HepG2 (cell line): Measurements from ENCODE around the gene SLC38A3. TPM values are rescaled to one million over a fixed set of nuclear protein-coding genes. Genes with fewer than 3 reads are reported as not detected.

Experiments
- ATAC-seq: fragments of 200-7000 bp; cut with Tn5 transposase; 3 replicates; pipeline ENCODE4 v1.9.1; 2020; ENCODE audit warnings: mild to moderate bottlenecking, moderate library complexity
- BruUV-seq: library from RNA; stranded (reverse); fragments of 400-500 nt; replicated peaks from 2 replicates; lab custom pipeline; 2021; lab: Mats Ljungman, UMichigan
- CTCF ChIA-PET: fragments of 300-600 bp; formaldehyde crosslinking; extraction: SDS; loops from one replicate; lab custom pipeline; 2021; ENCODE audit warnings: low total read pairs, inconsistent platforms, low intra/inter-chr PET ratio; lab: Yijun Ruan, JAX
- POLR2A ChIA-PET: fragments of 350-600 bp; sonication (Branson Sonifier 250); formaldehyde crosslinking; loops from one replicate; lab custom pipeline; 2020; ENCODE audit warnings: antibody characterized with exemption, inconsistent platforms; lab: Yijun Ruan, JAX
- DNase-seq: peaks from one replicate; pipeline ENCODE4 v3.0.0-alpha.2; 2015; ENCODE audit warnings: low spot score
- FAIRE-seq: peaks from 3 replicates; lab custom pipeline; 2011; peaks lifted over from hg19 to GRCh38; lab: Jason Lieb, UNC
- H2AFZ ChIP-seq: one replicate; pipeline ENCODE4 v1.6.1; 2011; ENCODE audit warnings: low read length, inconsistent platforms
- H3K27ac ChIP-seq: fragments of 300-600 bp; 3 replicates; pipeline ENCODE4 v1.8.0; 2011; ENCODE audit warnings: mixed run types, mild to moderate bottlenecking, mixed read lengths, low read length, inconsistent platforms; ENCODE audit not compliant: insufficient read depth; ENCODE audit errors: extremely low read length
- H3K27me3 ChIP-seq, 2 experiments: fragments of 200-600 bp in 1 of 2; 2 replicates in 1 of 2; 3 replicates in 1 of 2; pipeline versions ENCODE4 v1.6.0 to v1.8.0; 2011; ENCODE audit warnings: low read length in 2 of 2, mild to moderate bottlenecking in 2 of 2, moderate library complexity in 2 of 2, inconsistent platforms in 1 of 2; ENCODE audit not compliant: insufficient read depth in 2 of 2, control insufficient read depth in 1 of 2
- H3K36me3 ChIP-seq, 2 experiments: fragments of 200-600 bp in 1 of 2; replicated peaks in 1 of 2; 2 replicates in 1 of 2; 3 replicates in 1 of 2; pipeline versions ENCODE4 v1.5.1 to v1.8.0; 2011; ENCODE audit warnings: low read length in 2 of 2, inconsistent platforms in 1 of 2; ENCODE audit not compliant: insufficient read depth in 2 of 2, control insufficient read depth in 1 of 2
- H3K4me1 ChIP-seq: 2 replicates; pipeline ENCODE4 v1.5.1; 2012; ENCODE audit warnings: low read length, inconsistent platforms; ENCODE audit not compliant: insufficient read depth
- H3K4me2 ChIP-seq: 2 replicates; pipeline ENCODE4 v1.6.0; 2011; ENCODE audit warnings: low read depth, low read length, inconsistent platforms
- H3K4me3 ChIP-seq, 3 experiments: fragments of 200-600 bp in 1 of 3; sonication (generic), shearing (Covaris generic) in 1 of 3; replicated peaks in 1 of 3; 2 replicates each; pipeline ENCODE4 v1.5.1; 2011 to 2016; ENCODE audit warnings: low read length in 3 of 3, inconsistent platforms in 2 of 3, low read depth in 2 of 3, mild to moderate bottlenecking in 2 of 3, control low read depth in 1 of 3, mixed read lengths in 1 of 3; ENCODE audit not compliant: insufficient read depth in 1 of 3
- H3K79me2 ChIP-seq: one replicate; pipeline ENCODE4 v1.6.1; 2011; ENCODE audit warnings: low read length, inconsistent platforms; ENCODE audit not compliant: insufficient read depth
- H3K9ac ChIP-seq: 2 replicates; pipeline ENCODE4 v1.6.0; 2011; ENCODE audit warnings: mild to moderate bottlenecking, low read depth, low read length, inconsistent platforms; ENCODE audit not compliant: insufficient read depth
- H3K9me3 ChIP-seq: 2 replicates; pipeline ENCODE4 v1.5.1; 2012; ENCODE audit warnings: mild to moderate bottlenecking, low read length
- H4K20me1 ChIP-seq: 2 replicates; pipeline ENCODE4 v1.6.0; 2011; ENCODE audit warnings: inconsistent platforms, mild to moderate bottlenecking, low read length, moderate library complexity; ENCODE audit not compliant: insufficient read depth
- FOSL2 ChIP-seq: sonication (generic); formaldehyde crosslinking; IDR thresholded peaks from 2 replicates; pipeline ENCODE4 v1.4.0; 2020; ENCODE audit warnings: missing genetic modification reagents
- HNF4G ChIP-seq, 2 experiments: sonication (generic) in 1 of 2; formaldehyde crosslinking in 1 of 2; IDR thresholded peaks; 2 replicates each; pipeline versions ENCODE4 v1.4.0 to v1.6.1; 2011 to 2020; ENCODE audit warnings: borderline replicate concordance in 2 of 2, low read depth in 2 of 2, mild to moderate bottlenecking in 2 of 2, low read length in 1 of 2, missing genetic modification reagents in 1 of 2, moderate library complexity in 1 of 2
- HOXA9 ChIP-seq: sonication (generic); formaldehyde crosslinking; IDR thresholded peaks from 2 replicates; pipeline ENCODE4 v1.8.1; 2022; ENCODE audit warnings: missing genetic modification reagents, mild to moderate bottlenecking, moderate library complexity, borderline replicate concordance
- KDM1A ChIP-seq: IDR thresholded peaks from 2 replicates; pipeline ENCODE4 v1.6.1; 2016; ENCODE audit warnings: missing compliant biosample characterization
- MTA1 ChIP-seq: sonication (generic); formaldehyde crosslinking; IDR thresholded peaks from 2 replicates; pipeline ENCODE4 v1.4.0; 2020; ENCODE audit warnings: missing genetic modification reagents, mild to moderate bottlenecking, borderline replicate concordance
- SIN3B ChIP-seq: fragments of 150-350 bp; IDR thresholded peaks from 2 replicates; pipeline ENCODE4 v1.6.1; 2014; ENCODE audit warnings: low read length
- SMARCE1 ChIP-seq: fragments of 450-650 bp; IDR thresholded peaks from 2 replicates; pipeline ENCODE4 v1.6.1; 2017; ENCODE audit warnings: borderline replicate concordance
- YEATS2 ChIP-seq: sonication (generic); formaldehyde crosslinking; IDR thresholded peaks from 2 replicates; pipeline ENCODE4 v1.4.0; 2020; ENCODE audit warnings: missing genetic modification reagents, borderline replicate concordance
- ZNF232 ChIP-seq: sonication (generic); formaldehyde crosslinking; IDR thresholded peaks from 2 replicates; pipeline ENCODE4 v1.4.0; 2020; ENCODE audit warnings: missing genetic modification reagents, borderline replicate concordance
- ZNF567 ChIP-seq: sonication (generic); formaldehyde crosslinking; IDR thresholded peaks from 2 replicates; pipeline ENCODE4 v1.8.1; 2023; ENCODE audit warnings: mild to moderate bottlenecking, missing genetic modification reagents, borderline replicate concordance
- ZNF687 ChIP-seq: sonication (generic); formaldehyde crosslinking; IDR thresholded peaks from 2 replicates; pipeline ENCODE4 v1.5.1; 2020; ENCODE audit warnings: mild to moderate bottlenecking, missing genetic modification reagents, moderate library complexity
- ZNF761 ChIP-seq: sonication (generic); formaldehyde crosslinking; conservative IDR thresholded peaks from 2 replicates; pipeline ENCODE4 v1.4.0; 2020; ENCODE audit warnings: mild to moderate bottlenecking, missing genetic modification reagents
- ZNF772 ChIP-seq: sonication (generic); formaldehyde crosslinking; IDR thresholded peaks from 2 replicates; pipeline ENCODE4 v1.5.0; 2020; ENCODE audit warnings: mild to moderate bottlenecking, missing genetic modification reagents
- ZNF788 ChIP-seq: sonication (generic); formaldehyde crosslinking; IDR thresholded peaks from 2 replicates; pipeline ENCODE4 v1.5.0; 2020; ENCODE audit warnings: mild to moderate bottlenecking, missing genetic modification reagents, borderline replicate concordance
- ZNF83 ChIP-seq: sonication (generic); formaldehyde crosslinking; IDR thresholded peaks from 2 replicates; pipeline ENCODE4 v1.4.0; 2020; ENCODE audit warnings: missing genetic modification reagents, mild to moderate bottlenecking, borderline replicate concordance
- WGBS: methylation state at CpG from one replicate; pipeline ENCODE4 v1.1.6; 2017; ENCODE audit warnings: low lambda C conversion rate; 5-methylcytosine and 5-hydroxymethylcytosine counted together
- in situ Hi-C: cut with HindIII; loops from 2 replicates; pipeline ENCODE4 v1.10.0; 2017; ENCODE audit warnings: low pct_unique_long_range_greater_than_20kb; ENCODE audit not compliant: extremely low pct_ligation_motif_present
- intact Hi-C: fragments of 100-400 bp; cut with micrococcal nuclease; formaldehyde crosslinking; loops from one replicate; pipeline ENCODE4 v1.10.0; 2022; ENCODE audit not compliant: unreplicated experiment
- polyA plus RNA-seq, 8 experiments: library from polyadenylated mRNA; depleted of rRNA in 3 of 8; stranded (reverse) in 7 of 8; unstranded in 1 of 8; fragments of >200 nt; fragmentation: Illumina TruSeq in 4 of 8; extraction: Trizol in 4 of 8; gene quantifications; 2 replicates each; pipeline versions ENCODE4 v1.2.1 to v1.2.3, GENCODE V29; 2011 to 2016; ENCODE audit warnings: low read depth in 4 of 8, missing spikeins in 1 of 8, mixed read lengths in 1 of 8; ENCODE audit not compliant: insufficient read depth in 1 of 8
- total RNA-seq, 5 experiments: library from RNA; depleted of rRNA; stranded (reverse); fragments of >200 nt; fragmentation: Illumina TruSeq; extraction: Trizol; gene quantifications; 2 replicates each; pipeline ENCODE4 v1.2.3, GENCODE V29; 2016; ENCODE audit warnings: low read depth in 1 of 5
- TF ChIP-seq, protein P1 (sequence below), 2 experiments: sonication (generic) in 1 of 2; formaldehyde crosslinking in 1 of 2; IDR thresholded peaks; 2 replicates each; pipeline versions ENCODE4 v1.5.1 to v1.6.1; 2011 to 2020; ENCODE audit warnings: borderline replicate concordance in 1 of 2, low read depth in 1 of 2, low read length in 1 of 2, mild to moderate bottlenecking in 1 of 2, missing genetic modification reagents in 1 of 2, moderate library complexity in 1 of 2
- TF ChIP-seq, protein P2 (sequence below): sonication (generic); formaldehyde crosslinking; IDR thresholded peaks from 2 replicates; pipeline ENCODE4 v1.5.0; 2020; ENCODE audit warnings: missing genetic modification reagents

The SLC38A3 gene
- total and polyA plus RNA-seq, 2 of the 13 experiments (the other 11 are each of a cell fraction or from before 2014, with no cell fraction given), result 29.8 to 164 TPM

- Histone ChIP-seq H3K27me3 (no peaks in the 10 kb centered on the region), H3K9me3 (no peaks in the 10 kb centered on the region), H3K9ac (no peak overlapping the region), H3K4me1 (peaks cover 99% of the 10 kb centered on the region), H3K4me3 (no peak overlapping the region), H4K20me1 (no peaks in the 10 kb centered on the region), H3K36me3 (no peaks in the 10 kb centered on the region), H3K79me2 (peaks cover 2% of the 10 kb centered on the region), H3K27ac (peak overlapping the region; percentile 66), H3K4me2 (no peak overlapping the region), H2AFZ (no peak overlapping the region)
- DNase-seq (no peak), FAIRE-seq (no peak), ATAC-seq (no peak)
- WGBS, result 57% methylated on average over 7 of the region's 9 CpGs
- POLR2A ChIA-PET, result interaction anchor here (1.3 to 2.8 kb wide), 4 partner anchors 11 to 96 kb away, joined by 3 to 23 read pairs (median 6); no protein-coding TSS in a partner anchor
- in situ Hi-C loops (no loop called here), intact Hi-C loops (no loop called here)
- TF ChIP-seq KDM1A (CRISPR knock-in tag), result no peak
- TF ChIP-seq ZNF772, result 0 out of 2 replicates have a peak, but pooled peaks have one; percentile 46
- TF ChIP-seq SIN3B, result no peak
- TF ChIP-seq, protein P1, sequence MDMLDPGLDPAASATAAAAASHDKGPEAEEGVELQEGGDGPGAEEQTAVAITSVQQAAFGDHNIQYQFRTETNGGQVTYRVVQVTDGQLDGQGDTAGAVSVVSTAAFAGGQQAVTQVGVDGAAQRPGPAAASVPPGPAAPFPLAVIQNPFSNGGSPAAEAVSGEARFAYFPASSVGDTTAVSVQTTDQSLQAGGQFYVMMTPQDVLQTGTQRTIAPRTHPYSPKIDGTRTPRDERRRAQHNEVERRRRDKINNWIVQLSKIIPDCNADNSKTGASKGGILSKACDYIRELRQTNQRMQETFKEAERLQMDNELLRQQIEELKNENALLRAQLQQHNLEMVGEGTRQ (IDR thresholded peaks at IDR 0.05; ENCODE audit: low read depth, low read length), result no peak
- TF ChIP-seq, protein P1 (CRISPR knock-in tag; IDR thresholded peaks at IDR 0.05; ENCODE audit: borderline replicate concordance), result no peak
- TF ChIP-seq ZNF232 (CRISPR knock-in tag), result no peak
- TF ChIP-seq SMARCE1, result no peak
- 0 out of 2 replicates have a peak, but pooled peaks have one; percentile 8 for TF ChIP-seq MTA1 (CRISPR knock-in tag)
- 0 out of 2 replicates have a peak, but pooled peaks have one; percentile 30 for TF ChIP-seq ZNF761 (CRISPR knock-in tag)
- no peak for TF ChIP-seq HOXA9 (CRISPR knock-in tag)
- TF ChIP-seq YEATS2 (CRISPR knock-in tag), result no peak
- no peak for TF ChIP-seq ZNF83 (CRISPR knock-in tag)
- TF ChIP-seq HNF4G (IDR thresholded peaks at IDR 0.05; ENCODE audit: borderline replicate concordance, low read depth, low read length), result no peak
- TF ChIP-seq HNF4G (CRISPR knock-in tag; IDR thresholded peaks at IDR 0.05; ENCODE audit: borderline replicate concordance, low read depth), result no peak
- no peak for TF ChIP-seq FOSL2 (CRISPR knock-in tag)
- TF ChIP-seq ZNF567, result no peak
- TF ChIP-seq ZNF788 (CRISPR knock-in tag), result 0 out of 2 replicates have a peak, but pooled peaks have one; percentile 28
- TF ChIP-seq ZNF687 (CRISPR knock-in tag), result peak; percentile 26
- TF ChIP-seq, protein P2, sequence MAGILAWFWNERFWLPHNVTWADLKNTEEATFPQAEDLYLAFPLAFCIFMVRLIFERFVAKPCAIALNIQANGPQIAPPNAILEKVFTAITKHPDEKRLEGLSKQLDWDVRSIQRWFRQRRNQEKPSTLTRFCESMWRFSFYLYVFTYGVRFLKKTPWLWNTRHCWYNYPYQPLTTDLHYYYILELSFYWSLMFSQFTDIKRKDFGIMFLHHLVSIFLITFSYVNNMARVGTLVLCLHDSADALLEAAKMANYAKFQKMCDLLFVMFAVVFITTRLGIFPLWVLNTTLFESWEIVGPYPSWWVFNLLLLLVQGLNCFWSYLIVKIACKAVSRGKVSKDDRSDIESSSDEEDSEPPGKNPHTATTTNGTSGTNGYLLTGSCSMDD (CRISPR knock-in tag), result no peak
- CTCF ChIA-PET, result no interaction called here
- BruUV-seq, result no TSS peak
These were observed 36.7 kb upstream of the SLC38A3 start for GRCh38 chr3:50168388-50168787.
